ENCODE data around the gene ZDHHC16. TPM values are rescaled to one million over a fixed set of nuclear protein-coding genes. Genes with fewer than 3 reads are reported as not detected.
A peak's percentile ranks its signal among the peaks of the same experiment; 100 is the strongest.

ZDHHC16 gene
- polyA plus RNA-seq, 1 donor (not counting 4 experiments of a cell fraction or from before 2014, with no cell fraction given) = 67.8 TPM

DNA sequence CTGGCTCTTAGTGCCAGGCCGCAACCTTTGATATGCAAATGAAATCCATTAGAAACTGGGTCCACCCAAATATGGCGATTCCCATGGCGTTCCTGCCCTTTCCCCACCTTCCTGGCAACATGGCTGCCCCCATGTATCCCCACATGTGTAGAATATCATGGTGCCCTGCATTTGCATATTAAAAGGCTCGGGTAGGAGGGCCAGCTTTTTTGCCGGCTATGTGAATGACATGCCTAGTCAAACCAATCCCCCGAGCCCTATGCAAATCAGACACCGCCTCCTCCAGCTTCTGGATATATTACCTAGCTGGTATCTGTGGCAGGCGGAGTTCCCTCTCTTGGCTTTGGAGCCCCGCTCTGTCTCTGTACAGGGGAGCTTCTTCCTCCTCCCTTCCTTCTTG, 34.0 kb downstream of the ZDHHC16 start:
- dilution Hi-C loops (cut with MboI; ENCODE audit: extremely low pct_ligation_motif_present, low sequenced_read_pairs) = no loop called here
- Histone ChIP-seq H3K79me2 (ENCODE audit: control insufficient read depth, insufficient read depth, low read length) (peaks cover 36% of the 10 kb centered on the region), H3K36me3 (ENCODE audit: control insufficient read depth in 2 of 2, extremely low read depth in 1 of 2, insufficient read depth in 2 of 2, low read length in 2 of 2) (peaks cover 21 to 42% of the 10 kb centered on the region in 2 experiments), H3K9me1 (ENCODE audit: control insufficient read depth, extremely low read depth, insufficient read depth, low read length) (no peaks in the 10 kb centered on the region), H2AFZ (ENCODE audit: control insufficient read depth, low read length) (no peak overlapping the region), H3K9ac (ENCODE audit: control insufficient read depth, extremely low read depth, insufficient read depth, low read length) (no peak overlapping the region), H3K4me3 (ENCODE audit: control insufficient read depth in 2 of 3, extremely low read depth in 1 of 3, insufficient read depth in 2 of 3, low read depth in 1 of 3, low read length in 3 of 3) (no peak overlapping the region), H3K9me3 (ENCODE audit: control insufficient read depth, low read depth, low read length) (no peaks in the 10 kb centered on the region), H3K4me1 (ENCODE audit: control insufficient read depth, extremely low read depth, insufficient read depth, low read length) (peaks cover 43% of the 10 kb centered on the region), H4K20me1 (ENCODE audit: control insufficient read depth, extremely low read depth, insufficient read depth, low read length) (no peaks in the 10 kb centered on the region), H3K27ac (ENCODE audit: control insufficient read depth, insufficient read depth, low read length) (peak overlapping the region; percentile 76), H3K27me3 (ENCODE audit: control insufficient read depth, extremely low read depth, insufficient read depth, low read length) (no peaks in the 10 kb centered on the region), H3K4me2 (ENCODE audit: control insufficient read depth, extremely low read depth, insufficient read depth, low read depth, low read length) (peak overlapping the region; percentile 43)
- DNase-seq (ENCODE audit: low read depth, low spot score) = no peak
- no peak for TF ChIP-seq EZH2 (IDR thresholded peaks at IDR 0.05; ENCODE audit: low read length)
- TF ChIP-seq, protein P1, sequence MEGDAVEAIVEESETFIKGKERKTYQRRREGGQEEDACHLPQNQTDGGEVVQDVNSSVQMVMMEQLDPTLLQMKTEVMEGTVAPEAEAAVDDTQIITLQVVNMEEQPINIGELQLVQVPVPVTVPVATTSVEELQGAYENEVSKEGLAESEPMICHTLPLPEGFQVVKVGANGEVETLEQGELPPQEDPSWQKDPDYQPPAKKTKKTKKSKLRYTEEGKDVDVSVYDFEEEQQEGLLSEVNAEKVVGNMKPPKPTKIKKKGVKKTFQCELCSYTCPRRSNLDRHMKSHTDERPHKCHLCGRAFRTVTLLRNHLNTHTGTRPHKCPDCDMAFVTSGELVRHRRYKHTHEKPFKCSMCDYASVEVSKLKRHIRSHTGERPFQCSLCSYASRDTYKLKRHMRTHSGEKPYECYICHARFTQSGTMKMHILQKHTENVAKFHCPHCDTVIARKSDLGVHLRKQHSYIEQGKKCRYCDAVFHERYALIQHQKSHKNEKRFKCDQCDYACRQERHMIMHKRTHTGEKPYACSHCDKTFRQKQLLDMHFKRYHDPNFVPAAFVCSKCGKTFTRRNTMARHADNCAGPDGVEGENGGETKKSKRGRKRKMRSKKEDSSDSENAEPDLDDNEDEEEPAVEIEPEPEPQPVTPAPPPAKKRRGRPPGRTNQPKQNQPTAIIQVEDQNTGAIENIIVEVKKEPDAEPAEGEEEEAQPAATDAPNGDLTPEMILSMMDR (optimal IDR thresholded peaks at IDR 0.05 in 1 of 3, IDR thresholded peaks at IDR 0.05 in 1 of 3, conservative IDR thresholded peaks at IDR 0.05 in 1 of 3; ENCODE audit: extremely low read depth in 1 of 3, insufficient read depth in 2 of 3, low read length in 3 of 3) = no peak
- peak; percentile 17 for FAIRE-seq

DNA sequence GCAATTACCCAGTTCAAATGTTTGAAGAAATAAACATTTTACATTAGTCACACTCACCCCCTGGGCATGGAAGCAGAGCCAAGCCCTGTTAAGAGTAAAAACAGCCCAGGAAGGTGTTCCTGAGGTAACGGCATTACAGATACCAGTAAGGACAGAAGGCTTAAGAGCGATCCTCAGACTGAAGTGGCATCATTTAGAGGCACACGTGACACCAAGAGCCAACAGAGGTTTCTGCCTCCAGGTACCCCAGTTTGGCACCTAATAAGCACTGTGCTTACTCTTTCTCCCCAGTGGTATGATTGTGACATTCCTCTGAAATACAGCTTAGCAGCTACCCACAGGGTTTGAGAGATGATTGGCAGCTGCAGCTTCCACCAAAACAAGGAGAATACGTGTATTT, 35.1 kb downstream of the ZDHHC16 start:
- FAIRE-seq (peak; percentile 75), DNase-seq (ENCODE audit: low read depth, low spot score) (peak; percentile 55)
- H3K4me3 ChIP-seq (ENCODE audit: control insufficient read depth in 2 of 3, extremely low read depth in 1 of 3, insufficient read depth in 2 of 3, low read depth in 1 of 3, low read length in 3 of 3) = no peak overlapping the region
- H3K9me3 ChIP-seq (ENCODE audit: control insufficient read depth, low read depth, low read length) = no peaks in the 10 kb centered on the region
- peaks cover 21 to 42% of the 10 kb centered on the region in 2 experiments for H3K36me3 ChIP-seq (ENCODE audit: control insufficient read depth in 2 of 2, extremely low read depth in 1 of 2, insufficient read depth in 2 of 2, low read length in 2 of 2)
- peak overlapping the region; percentile 71 for H3K4me2 ChIP-seq (ENCODE audit: control insufficient read depth, extremely low read depth, insufficient read depth, low read depth, low read length)
- H2AFZ ChIP-seq (ENCODE audit: control insufficient read depth, low read length) = no peak overlapping the region
- peak overlapping the region; percentile 47 for H3K9ac ChIP-seq (ENCODE audit: control insufficient read depth, extremely low read depth, insufficient read depth, low read length)
- peaks cover 40% of the 10 kb centered on the region for H3K4me1 ChIP-seq (ENCODE audit: control insufficient read depth, extremely low read depth, insufficient read depth, low read length)
- TF ChIP-seq, protein P1 (optimal IDR thresholded peaks at IDR 0.05 in 1 of 3, IDR thresholded peaks at IDR 0.05 in 1 of 3, conservative IDR thresholded peaks at IDR 0.05 in 1 of 3; ENCODE audit: extremely low read depth in 1 of 3, insufficient read depth in 2 of 3, low read length in 3 of 3) = no peak
- TF ChIP-seq EZH2 (IDR thresholded peaks at IDR 0.05; ENCODE audit: low read length) = no peak
- H3K27ac ChIP-seq (ENCODE audit: control insufficient read depth, insufficient read depth, low read length) = peak overlapping the region; percentile 76
- no peaks in the 10 kb centered on the region for H3K27me3 ChIP-seq (ENCODE audit: control insufficient read depth, extremely low read depth, insufficient read depth, low read length)
- H4K20me1 ChIP-seq (ENCODE audit: control insufficient read depth, extremely low read depth, insufficient read depth, low read length) = no peaks in the 10 kb centered on the region
- dilution Hi-C loops (cut with MboI; ENCODE audit: extremely low pct_ligation_motif_present, low sequenced_read_pairs) = no loop called here
- peaks cover 45% of the 10 kb centered on the region for H3K79me2 ChIP-seq (ENCODE audit: control insufficient read depth, insufficient read depth, low read length)
- H3K9me1 ChIP-seq (ENCODE audit: control insufficient read depth, extremely low read depth, insufficient read depth, low read length) = no peaks in the 10 kb centered on the region
